H1 (cell line): ENCODE measurements around the gene SLC2A10. TPM values are rescaled to one million over a fixed set of nuclear protein-coding genes. Genes with fewer than 3 reads are reported as not detected.

Experiments used
- BACH1 ChIP-seq: IDR thresholded peaks from 2 replicates; pipeline ENCODE4 v1.6.1; 2012; ENCODE audit warnings: low read length, improper control_type of control experiment
- CTCF ChIP-seq, 3 experiments: IDR thresholded peaks; 1 replicate in 2 of 3; 2 replicates in 1 of 3; pipeline versions ENCODE4 v1.5.1 to v1.6.1; 2011; ENCODE audit warnings: low read length in 3 of 3, mild to moderate bottlenecking in 3 of 3, inconsistent platforms in 2 of 3, low read depth in 1 of 3, moderate library complexity in 1 of 3; ENCODE audit not compliant: insufficient read depth in 1 of 3; ENCODE audit errors: control extremely low read depth in 1 of 3
- KDM5A ChIP-seq: fragments of 200-600 bp; IDR thresholded peaks from 2 replicates; pipeline ENCODE4 v1.7.1; 2012; ENCODE audit warnings: mild to moderate bottlenecking, low read length, inconsistent platforms, mixed read lengths
- MAFK ChIP-seq: IDR thresholded peaks from 2 replicates; pipeline ENCODE4 v1.6.1; 2012; ENCODE audit warnings: low read depth, mild to moderate bottlenecking, improper control_type of control experiment, low read length
- MAX ChIP-seq: IDR thresholded peaks from 2 replicates; pipeline ENCODE4 v1.6.1; 2012; ENCODE audit warnings: inconsistent platforms
- USF2 ChIP-seq: IDR thresholded peaks from 2 replicates; pipeline ENCODE4 v1.6.1; 2011; ENCODE audit warnings: low read length, improper control_type of control experiment
- polyA plus RNA-seq, 7 experiments: library from polyadenylated mRNA; depleted of rRNA in 3 of 7; stranded (reverse) in 5 of 7; unstranded in 2 of 7; fragments of >200 nt in 5 of 7; fragments of 200-250 nt in 2 of 7; gene quantifications; 1 replicate in 5 of 7; 2 replicates in 1 of 7; 4 replicates in 1 of 7; pipeline versions ENCODE4 v1.2.1 to v1.2.3, GENCODE V29; 2011 to 2013; ENCODE audit warnings: missing spikeins in 2 of 7, mixed read lengths in 2 of 7
- total RNA-seq: library from RNA; stranded (reverse); fragmentation: NEBNext Ultra II Directional; extraction: Animal tissue kit (Norgen Biotek cat#: 25700); gene quantifications from 2 replicates; pipeline ENCODE4 v1.2.1, GENCODE V29; 2021

The SLC2A10 gene
- total and polyA plus RNA-seq, 2 of the 8 experiments (the other 6 are each of a cell fraction or from before 2014, with no cell fraction given): 9.0 to 9.7 TPM

- TF ChIP-seq CTCF (IDR thresholded peaks at IDR 0.05; ENCODE audit: control extremely low read depth in 1 of 3, insufficient read depth in 1 of 3, low read depth in 1 of 3, low read length in 3 of 3) (no peak), MAFK (no peak), USF2 (no peak), BACH1 (no peak), MAX (no peak), KDM5A (no peak)
Observed at GRCh38 chr20:46670585-46671584, 38.6 kb upstream of the SLC2A10 start (continued).
